KMS-11 (cell line): ENCODE data around the gene SYNPO2L.
"Not testable (repeated sequence)": the region's sequence is repeated elsewhere in the genome, so short reads cannot be mapped to it uniquely, and the experiment has no call there.

Experiments
- H2AFZ ChIP-seq: fragments of 200-600 bp; sonication (generic); 2 replicates; pipeline ENCODE4 v1.6.1; 2016; ENCODE audit warnings: antibody characterized with exemption, mixed run types, low read depth
- H3K27ac ChIP-seq: fragments of 200-600 bp; sonication (generic); 2 replicates; pipeline ENCODE4 v1.6.1; 2016; ENCODE audit warnings: mild to moderate bottlenecking, mixed run types
- H3K27me3 ChIP-seq: fragments of 200-600 bp; sonication (generic); 2 replicates; pipeline ENCODE4 v1.6.1; 2017; ENCODE audit warnings: mild to moderate bottlenecking, low read depth, mixed run types, moderate library complexity; ENCODE audit not compliant: insufficient read depth
- H3K36me3 ChIP-seq: fragments of 200-600 bp; sonication (generic); 2 replicates; pipeline ENCODE4 v1.6.1; 2017; ENCODE audit warnings: mild to moderate bottlenecking, mixed run types; ENCODE audit not compliant: insufficient read depth
- H3K4me1 ChIP-seq: fragments of 200-600 bp; sonication (generic); 2 replicates; pipeline ENCODE4 v1.6.1; 2016; ENCODE audit warnings: mild to moderate bottlenecking, low read depth, mixed run types; ENCODE audit not compliant: poor library complexity, severe bottlenecking
- H3K4me2 ChIP-seq: fragments of 200-600 bp; sonication (generic); 2 replicates; pipeline ENCODE4 v1.7.0; 2016; ENCODE audit warnings: mild to moderate bottlenecking, mixed run types
- H3K4me3 ChIP-seq: fragments of 200-600 bp; sonication (generic); IDR thresholded peaks from 2 replicates; pipeline ENCODE4 v1.6.1; 2017; ENCODE audit warnings: low read depth, low read length, mixed read lengths; ENCODE audit not compliant: insufficient read depth
- H3K79me2 ChIP-seq: fragments of 200-600 bp; sonication (generic); 2 replicates; pipeline ENCODE4 v1.6.1; 2016; ENCODE audit warnings: low read depth, mixed run types; ENCODE audit not compliant: insufficient read depth
- H3K9ac ChIP-seq: fragments of 200-600 bp; sonication (generic); 2 replicates; pipeline ENCODE4 v1.6.1; 2016; ENCODE audit warnings: mild to moderate bottlenecking, mixed run types
- H4K20me1 ChIP-seq: fragments of 200-600 bp; sonication (generic); 2 replicates; pipeline ENCODE4 v1.6.1; 2016; ENCODE audit warnings: mild to moderate bottlenecking, mixed run types; ENCODE audit not compliant: insufficient read depth
- CTCF ChIP-seq: fragments of 200-600 bp; sonication (generic); conservative IDR thresholded peaks from 2 replicates; pipeline ENCODE4 v1.6.1; 2017; ENCODE audit warnings: low read depth, mild to moderate bottlenecking, antibody characterized with exemption, low read length, moderate library complexity, mixed read lengths

Gene SYNPO2L

DNA sequence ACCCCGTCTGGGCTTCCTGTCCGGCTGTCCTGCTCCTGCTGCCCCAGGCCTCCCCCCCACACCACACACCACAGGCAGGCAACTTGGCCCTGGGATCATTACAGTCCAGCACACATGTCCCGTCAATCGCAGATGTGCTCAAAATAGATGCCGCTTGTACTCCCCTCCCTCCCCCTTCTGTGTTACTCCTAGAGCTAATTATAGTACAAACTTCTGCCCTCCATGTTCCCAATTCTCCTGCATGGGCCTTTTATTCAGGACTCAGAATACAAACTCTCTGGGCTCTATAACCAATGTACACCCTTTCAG is at the start of gene SYNPO2L:
SYNPO2L (minus strand) TSS at position 40 of the 309 bp plus-strand sequence. CDS start 107 bp downstream, outside the sequence.
- Histone ChIP-seq H4K20me1 (no peaks in the 10 kb centered on the region), H3K4me1 (peaks cover 5% of the 10 kb centered on the region), H3K4me2 (no peak within 1 kb of the TSS), H2AFZ (no peak within 1 kb of the TSS), H3K36me3 (no peaks in the 10 kb centered on the region), H3K9ac (no peak within 1 kb of the TSS), H3K27me3 (no peaks in the 10 kb centered on the region), H3K4me3 (no peak within 1 kb of the TSS), H3K27ac (no peak within 1 kb of the TSS), H3K79me2 (no peaks in the 10 kb centered on the region)
- no peak for TF ChIP-seq CTCF

DNA sequence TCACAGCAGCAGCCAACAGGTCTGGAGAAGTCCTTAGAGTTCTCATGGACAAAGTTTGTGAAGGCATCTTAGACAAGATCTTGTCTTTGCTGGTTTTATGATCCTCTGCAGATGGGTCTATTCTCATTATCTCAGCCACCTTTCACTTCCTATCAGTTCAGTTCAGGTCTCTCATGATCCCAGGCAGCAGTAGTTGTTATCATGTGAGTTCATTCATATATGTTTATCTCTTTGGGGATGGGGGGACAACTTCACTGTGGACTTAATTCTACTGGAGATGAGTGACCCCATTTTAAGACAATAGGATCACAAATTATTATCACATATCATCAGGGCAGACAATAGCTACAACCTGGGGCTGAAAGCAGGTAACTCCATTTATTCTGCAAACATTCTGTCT is 48.1 kb upstream of the SYNPO2L start:
- H3K4me2 ChIP-seq, H2AFZ ChIP-seq, H4K20me1 ChIP-seq, H3K9ac ChIP-seq, H3K79me2 ChIP-seq, H3K27ac ChIP-seq, H3K4me3 ChIP-seq, H3K4me1 ChIP-seq, H3K36me3 ChIP-seq, H3K27me3 ChIP-seq: not testable (repeated sequence)

- H3K9ac ChIP-seq, H3K27me3 ChIP-seq, H4K20me1 ChIP-seq, H3K4me2 ChIP-seq, H3K36me3 ChIP-seq, H3K27ac ChIP-seq, H3K79me2 ChIP-seq, H2AFZ ChIP-seq, H3K4me1 ChIP-seq, H3K4me3 ChIP-seq: not testable (repeated sequence)
Observed at GRCh38 chr10:73698819-73699218, 43.0 kb upstream of the SYNPO2L start.

DNA sequence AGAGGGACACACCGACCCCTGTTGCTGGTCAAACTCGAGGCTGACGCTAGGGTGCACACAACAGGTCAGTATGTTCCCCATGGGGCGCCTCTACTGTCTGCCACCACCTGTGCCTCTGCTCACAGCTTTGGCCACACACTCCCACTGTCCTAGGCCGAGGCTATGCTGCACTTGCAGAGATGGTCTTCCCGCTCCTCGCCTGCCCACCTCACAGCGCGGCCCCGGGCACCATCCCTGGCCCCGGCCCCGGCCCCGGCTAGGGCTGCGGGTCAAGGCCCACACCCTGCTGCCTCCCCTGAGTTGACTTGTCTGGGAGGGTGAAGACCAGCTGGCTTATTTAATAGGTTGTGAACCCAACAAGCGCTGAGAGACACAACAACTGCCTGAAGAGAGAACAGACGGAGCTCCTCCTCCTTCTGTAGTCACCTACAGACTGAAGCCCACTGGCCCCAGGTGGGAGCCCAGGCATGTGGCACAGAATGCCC is 41.9 kb upstream of the SYNPO2L start, which contains the start of gene AGAP5:
AGAP5 (minus strand) TSS at position 435 of the 485 bp plus-strand sequence; CDS start at position 81, 354 bp downstream.
- not testable (repeated sequence) for H2AFZ ChIP-seq, H3K79me2 ChIP-seq, H4K20me1 ChIP-seq, H3K27me3 ChIP-seq, H3K4me3 ChIP-seq, H3K4me2 ChIP-seq, H3K4me1 ChIP-seq, H3K9ac ChIP-seq, H3K36me3 ChIP-seq, H3K27ac ChIP-seq

DNA sequence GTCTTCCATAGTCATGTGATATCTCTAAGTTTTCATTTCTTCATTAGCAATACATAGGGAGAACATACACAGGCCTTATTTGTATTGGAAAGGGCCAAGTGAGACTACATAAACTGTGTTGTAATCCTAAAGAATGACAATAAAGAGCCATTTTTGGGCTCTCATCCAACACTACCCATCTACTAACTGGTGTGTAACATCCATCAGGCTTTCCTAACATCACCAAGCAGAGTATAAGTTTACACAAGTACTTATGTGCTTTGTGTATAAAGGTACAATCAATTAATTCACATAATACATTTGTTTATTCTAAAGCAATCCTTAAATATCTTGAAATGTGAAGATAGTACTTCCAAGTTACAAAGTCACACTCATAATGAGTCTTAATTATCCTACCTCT is 39.5 kb upstream of the SYNPO2L start:
- not testable (repeated sequence) for H3K4me1 ChIP-seq, H3K4me2 ChIP-seq, H3K27ac ChIP-seq, H3K79me2 ChIP-seq, H3K4me3 ChIP-seq, H3K27me3 ChIP-seq, H3K36me3 ChIP-seq, H2AFZ ChIP-seq, H3K9ac ChIP-seq, H4K20me1 ChIP-seq

DNA sequence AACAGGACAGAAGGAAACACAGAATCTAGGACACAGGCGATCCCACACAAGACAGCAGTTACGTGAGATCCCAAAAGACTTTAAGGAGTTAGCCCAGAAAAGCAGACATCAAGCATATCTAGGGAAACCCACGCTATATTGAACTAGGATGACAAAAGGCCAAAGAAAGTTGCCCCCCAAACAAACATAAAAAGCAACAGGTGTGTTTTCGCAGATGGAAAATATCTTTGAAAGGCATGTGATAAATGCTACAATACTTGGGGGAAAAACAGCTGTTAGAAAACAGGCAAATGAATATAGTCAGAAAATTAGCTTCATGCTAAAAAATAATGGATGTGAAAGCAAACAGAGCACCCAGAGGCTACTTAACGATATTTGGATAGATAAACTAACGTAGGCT is 34.9 kb upstream of the SYNPO2L start:
- not testable (repeated sequence) for H4K20me1 ChIP-seq, H3K4me3 ChIP-seq, H3K9ac ChIP-seq, H3K36me3 ChIP-seq, H2AFZ ChIP-seq, H3K79me2 ChIP-seq, H3K27me3 ChIP-seq, H3K4me2 ChIP-seq, H3K4me1 ChIP-seq, H3K27ac ChIP-seq

- not testable (repeated sequence) for H3K4me1 ChIP-seq, H3K36me3 ChIP-seq, H2AFZ ChIP-seq, H3K79me2 ChIP-seq, H4K20me1 ChIP-seq, H3K4me3 ChIP-seq, H3K9ac ChIP-seq, H3K4me2 ChIP-seq, H3K27me3 ChIP-seq, H3K27ac ChIP-seq
Observed at GRCh38 chr10:73689596-73689995, 33.8 kb upstream of the SYNPO2L start.

DNA sequence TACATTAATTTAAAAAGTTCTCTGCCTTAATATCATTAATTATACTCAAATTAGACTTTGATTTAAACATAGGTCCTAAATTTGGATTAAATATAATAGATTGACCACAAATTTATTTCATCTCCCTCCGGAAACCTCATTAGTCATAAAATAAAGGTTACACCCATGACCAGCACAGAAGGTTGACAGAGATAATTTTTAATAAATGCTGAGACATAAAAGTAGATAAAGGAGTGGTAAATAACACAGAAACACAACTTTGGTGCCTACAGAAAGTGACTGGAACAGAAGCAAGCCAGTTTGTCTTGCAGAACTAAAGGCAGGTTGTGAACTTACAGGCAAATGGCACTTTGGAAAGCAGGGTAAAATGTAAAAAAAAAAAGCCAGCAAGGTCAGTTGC is 31.8 kb upstream of the SYNPO2L start:
- not testable (repeated sequence) for H3K36me3 ChIP-seq, H4K20me1 ChIP-seq, H3K4me2 ChIP-seq, H3K4me3 ChIP-seq, H3K9ac ChIP-seq, H3K79me2 ChIP-seq, H3K27me3 ChIP-seq, H3K4me1 ChIP-seq, H2AFZ ChIP-seq, H3K27ac ChIP-seq

GRCh38 chr10:73674546-73674945 is 18.7 kb upstream of the SYNPO2L start:
- H3K27ac ChIP-seq, H4K20me1 ChIP-seq, H3K36me3 ChIP-seq, H3K4me1 ChIP-seq, H3K4me3 ChIP-seq, H3K27me3 ChIP-seq, H3K9ac ChIP-seq, H3K4me2 ChIP-seq, H3K79me2 ChIP-seq, H2AFZ ChIP-seq: not testable (repeated sequence)

- H3K27me3 ChIP-seq, H3K9ac ChIP-seq, H3K4me1 ChIP-seq, H3K4me3 ChIP-seq, H3K36me3 ChIP-seq, H3K79me2 ChIP-seq, H3K4me2 ChIP-seq, H4K20me1 ChIP-seq, H2AFZ ChIP-seq, H3K27ac ChIP-seq: not testable (repeated sequence)
Observed at GRCh38 chr10:73668378-73668777, 12.5 kb upstream of the SYNPO2L start.
